ENCODE results near the gene CFAP58.

Gene CFAP58

DNA sequence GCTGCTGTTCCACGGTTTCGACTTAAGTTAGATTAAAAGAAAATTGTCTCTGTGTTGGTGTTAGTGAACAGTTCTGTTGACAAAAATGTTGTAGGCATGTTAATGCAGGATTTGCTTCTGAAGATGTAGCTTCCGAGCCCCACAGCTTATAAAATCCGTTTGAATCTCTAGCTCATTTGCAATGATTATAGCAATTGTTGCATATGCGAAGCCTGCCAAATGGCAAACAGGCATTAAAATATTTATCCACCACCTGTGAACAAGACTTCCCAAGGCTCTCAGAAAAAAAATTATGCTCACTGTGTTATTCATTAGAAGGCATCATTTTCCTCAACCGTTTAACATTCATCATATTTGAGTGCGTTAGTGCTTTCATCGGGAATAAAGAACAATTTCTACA is 14.3 kb downstream of the CFAP58 start:
- no peak for TF ChIP-seq SIN3A (IDR thresholded peaks at IDR 0.05; ENCODE audit: borderline replicate concordance, insufficient read depth, low read length)
- no peak for TF ChIP-seq POLR2AphosphoS5 (IDR thresholded peaks at IDR 0.05; ENCODE audit: low read depth, low read length)
- no peak for TF ChIP-seq TAF1 (IDR thresholded peaks at IDR 0.05; ENCODE audit: borderline replicate concordance, insufficient read depth, low read length)
- no peak for TF ChIP-seq REST (IDR thresholded peaks at IDR 0.05; ENCODE audit: insufficient read depth in 1 of 2, low read depth in 2 of 2, low read length in 2 of 2)
- no peak for TF ChIP-seq FOXP2 (optimal IDR thresholded peaks at IDR 0.05; ENCODE audit: borderline replicate concordance, extremely low read depth, extremely low read length, insufficient read depth)

- TF ChIP-seq POLR2AphosphoS5 (IDR thresholded peaks at IDR 0.05; ENCODE audit: low read depth, low read length) (no peak), REST (IDR thresholded peaks at IDR 0.05; ENCODE audit: insufficient read depth in 1 of 2, low read depth in 2 of 2, low read length in 2 of 2) (no peak), SIN3A (IDR thresholded peaks at IDR 0.05; ENCODE audit: borderline replicate concordance, insufficient read depth, low read length) (no peak), TAF1 (IDR thresholded peaks at IDR 0.05; ENCODE audit: borderline replicate concordance, insufficient read depth, low read length) (no peak), FOXP2 (optimal IDR thresholded peaks at IDR 0.05; ENCODE audit: borderline replicate concordance, extremely low read depth, extremely low read length, insufficient read depth) (no peak)
Observed at GRCh38 chr10:104368381-104368780, 14.7 kb downstream of the CFAP58 start.

DNA sequence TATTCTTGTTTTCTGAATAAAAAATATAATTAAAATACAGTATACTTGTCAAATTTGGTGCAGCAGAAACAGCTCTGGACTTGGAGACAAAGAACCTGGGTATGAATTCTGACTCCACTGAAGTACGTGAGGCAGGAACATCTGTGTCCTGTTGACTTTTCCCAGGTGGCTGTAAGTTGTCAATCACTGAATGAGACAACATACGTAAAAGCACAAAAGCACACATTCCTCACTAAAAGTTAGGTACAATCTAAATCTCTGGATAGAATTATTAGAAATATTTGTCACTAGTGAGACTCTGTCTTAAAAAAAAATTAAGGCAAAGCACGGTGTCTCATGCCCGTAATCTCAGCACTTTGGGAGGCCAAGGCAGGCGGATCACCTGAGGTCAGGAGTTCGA is 18.1 kb downstream of the CFAP58 start:
- TF ChIP-seq REST (IDR thresholded peaks at IDR 0.05; ENCODE audit: insufficient read depth in 1 of 2, low read depth in 2 of 2, low read length in 2 of 2) (no peak), SIN3A (IDR thresholded peaks at IDR 0.05; ENCODE audit: borderline replicate concordance, insufficient read depth, low read length) (no peak), TAF1 (IDR thresholded peaks at IDR 0.05; ENCODE audit: borderline replicate concordance, insufficient read depth, low read length) (no peak), POLR2AphosphoS5 (IDR thresholded peaks at IDR 0.05; ENCODE audit: low read depth, low read length) (no peak), FOXP2 (optimal IDR thresholded peaks at IDR 0.05; ENCODE audit: borderline replicate concordance, extremely low read depth, extremely low read length, insufficient read depth) (no peak)

DNA sequence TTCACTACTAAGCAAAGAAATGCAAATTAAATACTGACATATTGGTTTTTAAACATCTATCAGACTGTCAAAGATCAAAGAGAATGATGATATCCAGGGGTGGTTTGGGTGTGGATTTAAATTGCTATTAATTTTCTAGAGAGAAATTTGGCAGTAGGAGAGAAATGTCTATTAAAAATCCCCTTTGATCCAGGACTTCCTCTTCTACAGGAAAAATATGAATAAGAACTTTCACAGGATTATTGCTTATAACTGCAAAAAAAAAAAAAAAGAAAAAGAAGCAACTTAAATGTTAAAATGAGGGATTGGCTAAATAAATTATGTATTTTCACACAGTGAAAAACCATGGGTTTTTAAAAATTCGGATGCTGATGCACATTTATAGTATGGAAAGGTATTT is 21.0 kb downstream of the CFAP58 start:
- TF ChIP-seq SIN3A (IDR thresholded peaks at IDR 0.05; ENCODE audit: borderline replicate concordance, insufficient read depth, low read length) (no peak), POLR2AphosphoS5 (IDR thresholded peaks at IDR 0.05; ENCODE audit: low read depth, low read length) (no peak), REST (IDR thresholded peaks at IDR 0.05; ENCODE audit: insufficient read depth in 1 of 2, low read depth in 2 of 2, low read length in 2 of 2) (no peak), FOXP2 (optimal IDR thresholded peaks at IDR 0.05; ENCODE audit: borderline replicate concordance, extremely low read depth, extremely low read length, insufficient read depth) (no peak), TAF1 (IDR thresholded peaks at IDR 0.05; ENCODE audit: borderline replicate concordance, insufficient read depth, low read length) (no peak)

GRCh38 chr10:104376784-104377300 is 23.2 kb downstream of the CFAP58 start:
- TF ChIP-seq SIN3A (IDR thresholded peaks at IDR 0.05; ENCODE audit: borderline replicate concordance, insufficient read depth, low read length) = no peak
- no peak for TF ChIP-seq FOXP2 (optimal IDR thresholded peaks at IDR 0.05; ENCODE audit: borderline replicate concordance, extremely low read depth, extremely low read length, insufficient read depth)
